Lung (tissue), 12 donors: ENCODE measurements around the gene TTLL13. TPM values are rescaled to one million over a fixed set of nuclear protein-coding genes. Genes with fewer than 3 reads are reported as not detected.
"Not testable (repeated sequence)": the region's sequence is repeated elsewhere in the genome, so short reads cannot be mapped to it uniquely, and the experiment has no call there.

ENCODE experiments used
- ATAC-seq: fragments of 200-7000 bp; cut with Tn5 transposase; one replicate; pipeline ENCODE4 v1.9.1; 2020; ENCODE audit warnings: moderate number of reproducible peaks; ENCODE audit not compliant: insufficient read depth, low FRiP score
- DNase-seq, 3 donors: peaks; one replicate each; pipeline ENCODE4 v3.0.0-alpha.2; 2013 to 2017
- H3K27ac ChIP-seq, 2 donors: one replicate each; pipeline ENCODE4 v1.5.1; 2013; ENCODE audit warnings: mild to moderate bottlenecking in 2 of 2, moderate library complexity in 2 of 2, control low read depth in 1 of 2, inconsistent platforms in 1 of 2, low read depth in 1 of 2, low read length in 1 of 2
- H3K27me3 ChIP-seq, 3 donors: one replicate each; pipeline ENCODE4 v1.5.1; 2013; ENCODE audit warnings: low read length in 2 of 3; ENCODE audit not compliant: control insufficient read depth in 3 of 3, insufficient read depth in 3 of 3
- H3K36me3 ChIP-seq, 4 donors: one replicate each; pipeline ENCODE4 v1.5.1; 2013; ENCODE audit warnings: low read length in 4 of 4, mild to moderate bottlenecking in 1 of 4, moderate library complexity in 1 of 4; ENCODE audit not compliant: control insufficient read depth in 4 of 4, insufficient read depth in 4 of 4
- H3K4me1 ChIP-seq, 5 donors: one replicate each; pipeline ENCODE4 v1.5.1; 2013; ENCODE audit warnings: low read length in 5 of 5, mild to moderate bottlenecking in 2 of 5, moderate library complexity in 1 of 5; ENCODE audit not compliant: control insufficient read depth in 5 of 5, insufficient read depth in 5 of 5
- H3K4me3 ChIP-seq: one replicate; pipeline ENCODE4 v1.5.1; 2013; ENCODE audit warnings: mild to moderate bottlenecking, control low read depth, moderate library complexity
- H3K9ac ChIP-seq, 2 donors: one replicate each; pipeline ENCODE4 v1.5.1; 2013; ENCODE audit warnings: low read length in 2 of 2, control low read depth in 1 of 2; ENCODE audit not compliant: insufficient read depth in 1 of 2
- H3K9me3 ChIP-seq, 4 donors: one replicate each; pipeline ENCODE4 v1.5.1; 2013; ENCODE audit warnings: low read length in 3 of 4, mild to moderate bottlenecking in 1 of 4, moderate library complexity in 1 of 4; ENCODE audit not compliant: control insufficient read depth in 4 of 4, insufficient read depth in 3 of 4
- CTCF ChIP-seq: IDR thresholded peaks from 2 replicates; pipeline ENCODE4 v1.5.1; 2012; ENCODE audit warnings: mild to moderate bottlenecking; ENCODE audit errors: control extremely low read depth, extremely low read depth
- WGBS, 2 donors: extraction: QIAGEN DNeasy Blood & Tissue Kit; methylation state at CpG; one replicate each; pipeline ENCODE4 v1.1.7; 2013; 5-methylcytosine and 5-hydroxymethylcytosine counted together
- polyA plus RNA-seq, 2 donors: library from polyadenylated mRNA; stranded (reverse); fragments of 200-250 nt; gene quantifications; one replicate each; pipeline ENCODE4 v1.2.1, GENCODE V29; 2013
- total RNA-seq, 2 donors: library from RNA; depleted of rRNA in 1 of 2; stranded (reverse); fragments of >200 nt in 1 of 2; gene quantifications; one replicate each; pipeline ENCODE4 v1.2.1, GENCODE V29; 2014 to 2021
- donor health status: control.
- donor health status: control.
- donor health status: Bipolar disorder and iron deficiency.
- donor health status: healthy.
- donor health status: DM: yes; HTN: yes; CAD: no.

TTLL13 gene
- total and polyA plus RNA-seq, 4 donors, result 0.11 to 1.4 (median 0.23) TPM

- Histone ChIP-seq H3K4me3 (no peak overlapping the region), H3K36me3 (no peaks in the 10 kb centered on the region), H3K27ac (no peak overlapping the region), H3K9ac (no peak overlapping the region), H3K4me1 (peaks cover 0 to 8% (median 0%) of the 10 kb centered on the region in 5 donors), H3K9me3 (peaks cover 0 to 2% (median 0%) of the 10 kb centered on the region in 4 donors), H3K27me3 (no peaks in the 10 kb centered on the region)
- ATAC-seq (no peak), DNase-seq (no peak)
- 75 to 85% methylated on average over 16 of the region's 16 CpGs for WGBS, 2 donors
- no peak for TF ChIP-seq CTCF
These were observed 45.4 kb downstream of the TTLL13 start for GRCh38 chr15:90294601-90295269.

GRCh38 chr15:90295270-90295648 is 45.9 kb downstream of the TTLL13 start:
- no peak for DNase-seq
- peaks cover 0 to 8% (median 0%) of the 10 kb centered on the region in 5 donors for H3K4me1 ChIP-seq
- no peak for ATAC-seq
- H3K36me3 ChIP-seq, result no peaks in the 10 kb centered on the region
- peaks cover 0 to 2% (median 0%) of the 10 kb centered on the region in 4 donors for H3K9me3 ChIP-seq
- no peak overlapping the region for H3K9ac ChIP-seq
- 60 to 67% methylated on average over 10 of the region's 10 CpGs for WGBS, 2 donors
- H3K27ac ChIP-seq, result no peak overlapping the region
- no peaks in the 10 kb centered on the region for H3K27me3 ChIP-seq
- no peak for TF ChIP-seq CTCF
- no peak overlapping the region for H3K4me3 ChIP-seq

- not testable (repeated sequence) for H3K27me3 ChIP-seq, H3K27ac ChIP-seq, H3K9ac ChIP-seq, H3K4me3 ChIP-seq, H3K36me3 ChIP-seq, DNase-seq, H3K9me3 ChIP-seq, ATAC-seq
- H3K4me1 ChIP-seq, result peaks cover 0 to 14% (median 0%) of the 10 kb centered on the region in 5 donors
- 60 to 69% methylated on average over 4 of the region's 4 CpGs for WGBS, 2 donors
These were observed 47.0 kb downstream of the TTLL13 start for GRCh38 chr15:90296316-90296884.

- no peak overlapping the region for H3K9ac ChIP-seq
- no peaks in the 10 kb centered on the region for H3K36me3 ChIP-seq
- ATAC-seq, result no peak
- WGBS, 2 donors, result 69 to 74% methylated on average over 4 of the region's 4 CpGs
- H3K9me3 ChIP-seq, result peaks cover 0 to 4% (median 0%) of the 10 kb centered on the region in 4 donors
- no peak overlapping the region for H3K27ac ChIP-seq
- H3K27me3 ChIP-seq, result no peaks in the 10 kb centered on the region
- DNase-seq, result no peak
- H3K4me1 ChIP-seq, result peaks cover 0 to 14% (median 0%) of the 10 kb centered on the region in 5 donors
- no peak for TF ChIP-seq CTCF
- H3K4me3 ChIP-seq, result no peak overlapping the region
These were observed 47.7 kb downstream of the TTLL13 start for GRCh38 chr15:90297021-90297420.
